Esophagus muscularis mucosa (tissue), 4 donors: Measurements from ENCODE around the gene PDSS1.

Source experiments
- CTCF ChIP-seq, 3 experiments: fragments of 200-600 bp in 2 of 3; fragments of 450-650 bp in 1 of 3; sonication (generic) in 2 of 3; IDR thresholded peaks; one replicate each; pipeline ENCODE4 v1.5.1; 2017 to 2019; ENCODE audit warnings: antibody characterized with exemption in 3 of 3, mild to moderate bottlenecking in 2 of 3, moderate library complexity in 1 of 3
- EP300 ChIP-seq: sonication (generic); formaldehyde crosslinking; IDR thresholded peaks from one replicate; pipeline ENCODE4 v1.6.1; 2017; ENCODE audit warnings: antibody characterized with exemption
- POLR2A ChIP-seq: fragments of 450-650 bp; IDR thresholded peaks from one replicate; pipeline ENCODE4 v1.6.1; 2017; ENCODE audit warnings: antibody characterized with exemption, moderate library complexity, mild to moderate bottlenecking, low read depth

GRCh38 chr10:26723016-26723415 lies 25.5 kb downstream of the PDSS1 start:
- TF ChIP-seq CTCF (IDR thresholded peaks at IDR 0.05) (no peak), POLR2A (no peak), EP300 (no peak)
